ENCODE data around the gene UTS2R. TPM values are rescaled to one million over a fixed set of nuclear protein-coding genes. Genes with fewer than 3 reads are reported as not detected.

The UTS2R gene
- polyA plus RNA-seq, 1 donor (not counting 4 experiments of a cell fraction or from before 2014, with no cell fraction given) = not detected

DNA sequence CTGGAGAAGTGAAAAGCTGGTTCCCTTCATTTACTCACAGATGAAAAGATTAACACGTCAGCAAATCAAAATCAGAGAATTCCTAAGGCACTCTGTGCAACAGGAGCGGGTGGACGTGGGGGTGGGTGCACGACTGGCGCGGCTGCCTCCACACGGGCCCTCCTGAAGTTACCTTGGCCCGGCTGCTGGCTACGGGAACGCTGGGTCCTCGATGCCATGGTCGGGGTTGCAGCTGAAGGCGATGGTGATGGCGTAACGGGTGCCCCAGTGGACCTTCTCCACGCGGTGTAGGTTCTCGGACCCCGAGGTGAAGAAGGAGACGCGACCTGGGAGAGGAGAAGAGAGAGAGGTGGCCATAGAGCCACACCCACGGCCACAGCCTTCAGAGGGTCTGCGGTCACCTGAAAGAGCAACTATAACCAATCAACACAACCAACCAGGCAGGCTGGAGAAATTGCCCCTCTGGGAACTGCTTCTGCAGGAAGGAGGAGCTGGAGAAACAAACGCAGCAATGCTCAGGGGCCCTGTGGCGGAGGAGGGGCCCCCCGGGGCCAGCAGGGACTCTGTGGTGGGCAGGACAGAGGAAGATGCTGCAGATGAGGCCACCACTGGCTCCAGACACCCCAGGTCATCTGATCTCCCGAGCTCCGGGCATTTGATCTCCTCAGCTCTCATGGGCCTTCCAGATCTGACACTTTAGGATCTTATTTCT is 20.8 kb downstream of the UTS2R start:
- dilution Hi-C loops (cut with MboI; ENCODE audit: extremely low pct_ligation_motif_present, low sequenced_read_pairs) = no loop called here
- H4K20me1 ChIP-seq (ENCODE audit: control insufficient read depth, extremely low read depth, insufficient read depth, low read length) = no peaks in the 10 kb centered on the region
- FAIRE-seq = no peak

DNA sequence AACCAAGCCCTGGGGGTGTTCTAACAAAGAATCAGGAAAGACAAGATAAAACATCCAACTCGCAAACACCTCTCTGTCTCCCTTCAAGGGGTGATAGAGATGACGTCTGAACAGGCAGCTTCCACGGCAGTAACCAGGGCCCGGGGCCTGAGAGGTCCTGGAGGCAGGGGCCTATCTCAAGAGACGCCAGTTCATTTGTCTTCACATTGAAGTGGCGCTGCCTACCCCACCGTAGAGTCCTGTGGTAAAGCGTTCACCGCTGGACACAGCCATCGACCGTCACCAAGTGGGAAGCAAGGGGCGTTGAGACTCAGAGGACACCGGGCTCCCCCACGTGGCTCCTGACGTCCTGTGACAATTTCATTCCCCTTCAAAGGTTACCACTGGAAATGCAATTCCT is 21.4 kb downstream of the UTS2R start:
- Histone ChIP-seq H3K9me1 (ENCODE audit: control insufficient read depth, extremely low read depth, insufficient read depth, low read length) (no peaks in the 10 kb centered on the region), H3K4me3 (ENCODE audit: control insufficient read depth in 2 of 3, extremely low read depth in 1 of 3, insufficient read depth in 2 of 3, low read depth in 1 of 3, low read length in 3 of 3) (no peak overlapping the region), H3K36me3 (ENCODE audit: control insufficient read depth in 2 of 2, extremely low read depth in 1 of 2, insufficient read depth in 2 of 2, low read length in 2 of 2) (peaks cover 0 to 3% of the 10 kb centered on the region in 2 experiments), H3K27ac (ENCODE audit: control insufficient read depth, insufficient read depth, low read length) (no peak overlapping the region), H3K79me2 (ENCODE audit: control insufficient read depth, insufficient read depth, low read length) (no peaks in the 10 kb centered on the region), H2AFZ (ENCODE audit: control insufficient read depth, low read length) (no peak overlapping the region), H4K20me1 (ENCODE audit: control insufficient read depth, extremely low read depth, insufficient read depth, low read length) (no peaks in the 10 kb centered on the region), H3K9ac (ENCODE audit: control insufficient read depth, extremely low read depth, insufficient read depth, low read length) (no peak overlapping the region), H3K4me2 (ENCODE audit: control insufficient read depth, extremely low read depth, insufficient read depth, low read depth, low read length) (no peak overlapping the region), H3K9me3 (ENCODE audit: control insufficient read depth, low read depth, low read length) (no peaks in the 10 kb centered on the region), H3K4me1 (ENCODE audit: control insufficient read depth, extremely low read depth, insufficient read depth, low read length) (no peaks in the 10 kb centered on the region), H3K27me3 (ENCODE audit: control insufficient read depth, extremely low read depth, insufficient read depth, low read length) (peaks cover 2% of the 10 kb centered on the region)
- no peak for TF ChIP-seq CTCF (optimal IDR thresholded peaks at IDR 0.05 in 1 of 3, IDR thresholded peaks at IDR 0.05 in 1 of 3, conservative IDR thresholded peaks at IDR 0.05 in 1 of 3; ENCODE audit: extremely low read depth in 1 of 3, insufficient read depth in 2 of 3, low read length in 3 of 3)
- TF ChIP-seq EZH2 (IDR thresholded peaks at IDR 0.05; ENCODE audit: low read length) = no peak
- DNase-seq (ENCODE audit: low read depth, low spot score) = no peak
- dilution Hi-C loops (cut with MboI; ENCODE audit: extremely low pct_ligation_motif_present, low sequenced_read_pairs) = no loop called here
- no peak for FAIRE-seq

More for the DNA sequence above, 20.8 kb downstream of the UTS2R start:
- H3K9me3 ChIP-seq (ENCODE audit: control insufficient read depth, low read depth, low read length) = no peaks in the 10 kb centered on the region
- no peaks in the 10 kb centered on the region for H3K4me1 ChIP-seq (ENCODE audit: control insufficient read depth, extremely low read depth, insufficient read depth, low read length)
- peaks cover 8% of the 10 kb centered on the region for H3K27me3 ChIP-seq (ENCODE audit: control insufficient read depth, extremely low read depth, insufficient read depth, low read length)
- no peak overlapping the region for H3K27ac ChIP-seq (ENCODE audit: control insufficient read depth, insufficient read depth, low read length)
- peaks cover 0 to 3% of the 10 kb centered on the region in 2 experiments for H3K36me3 ChIP-seq (ENCODE audit: control insufficient read depth in 2 of 2, extremely low read depth in 1 of 2, insufficient read depth in 2 of 2, low read length in 2 of 2)
- H2AFZ ChIP-seq (ENCODE audit: control insufficient read depth, low read length) = no peak overlapping the region
- no peaks in the 10 kb centered on the region for H3K79me2 ChIP-seq (ENCODE audit: control insufficient read depth, insufficient read depth, low read length)
- DNase-seq (ENCODE audit: low read depth, low spot score) = no peak
- H3K4me2 ChIP-seq (ENCODE audit: control insufficient read depth, extremely low read depth, insufficient read depth, low read depth, low read length) = no peak overlapping the region
- H3K4me3 ChIP-seq (ENCODE audit: control insufficient read depth in 2 of 3, extremely low read depth in 1 of 3, insufficient read depth in 2 of 3, low read depth in 1 of 3, low read length in 3 of 3) = no peak overlapping the region
- no peak for TF ChIP-seq CTCF (optimal IDR thresholded peaks at IDR 0.05 in 1 of 3, IDR thresholded peaks at IDR 0.05 in 1 of 3, conservative IDR thresholded peaks at IDR 0.05 in 1 of 3; ENCODE audit: extremely low read depth in 1 of 3, insufficient read depth in 2 of 3, low read length in 3 of 3)
- no peak for TF ChIP-seq EZH2 (IDR thresholded peaks at IDR 0.05; ENCODE audit: low read length)
- H3K9me1 ChIP-seq (ENCODE audit: control insufficient read depth, extremely low read depth, insufficient read depth, low read length) = no peaks in the 10 kb centered on the region
- H3K9ac ChIP-seq (ENCODE audit: control insufficient read depth, extremely low read depth, insufficient read depth, low read length) = no peak overlapping the region
